KMS-11 (cell line): ENCODE measurements around the gene ASB15.

Experiments
- H2AFZ ChIP-seq: fragments of 200-600 bp; sonication (generic); 2 replicates; pipeline ENCODE4 v1.6.1; 2016; ENCODE audit warnings: antibody characterized with exemption, mixed run types, low read depth
- H3K27ac ChIP-seq: fragments of 200-600 bp; sonication (generic); 2 replicates; pipeline ENCODE4 v1.6.1; 2016; ENCODE audit warnings: mild to moderate bottlenecking, mixed run types
- H3K27me3 ChIP-seq: fragments of 200-600 bp; sonication (generic); 2 replicates; pipeline ENCODE4 v1.6.1; 2017; ENCODE audit warnings: mild to moderate bottlenecking, low read depth, mixed run types, moderate library complexity; ENCODE audit not compliant: insufficient read depth
- H3K36me3 ChIP-seq: fragments of 200-600 bp; sonication (generic); 2 replicates; pipeline ENCODE4 v1.6.1; 2017; ENCODE audit warnings: mild to moderate bottlenecking, mixed run types; ENCODE audit not compliant: insufficient read depth
- H3K4me1 ChIP-seq: fragments of 200-600 bp; sonication (generic); 2 replicates; pipeline ENCODE4 v1.6.1; 2016; ENCODE audit warnings: mild to moderate bottlenecking, low read depth, mixed run types; ENCODE audit not compliant: poor library complexity, severe bottlenecking
- H3K4me2 ChIP-seq: fragments of 200-600 bp; sonication (generic); 2 replicates; pipeline ENCODE4 v1.7.0; 2016; ENCODE audit warnings: mild to moderate bottlenecking, mixed run types
- H3K4me3 ChIP-seq: fragments of 200-600 bp; sonication (generic); IDR thresholded peaks from 2 replicates; pipeline ENCODE4 v1.6.1; 2017; ENCODE audit warnings: low read depth, low read length, mixed read lengths; ENCODE audit not compliant: insufficient read depth
- H3K79me2 ChIP-seq: fragments of 200-600 bp; sonication (generic); 2 replicates; pipeline ENCODE4 v1.6.1; 2016; ENCODE audit warnings: low read depth, mixed run types; ENCODE audit not compliant: insufficient read depth
- H3K9ac ChIP-seq: fragments of 200-600 bp; sonication (generic); 2 replicates; pipeline ENCODE4 v1.6.1; 2016; ENCODE audit warnings: mild to moderate bottlenecking, mixed run types
- H4K20me1 ChIP-seq: fragments of 200-600 bp; sonication (generic); 2 replicates; pipeline ENCODE4 v1.6.1; 2016; ENCODE audit warnings: mild to moderate bottlenecking, mixed run types; ENCODE audit not compliant: insufficient read depth
- TF ChIP-seq, protein P1 (sequence below): fragments of 200-600 bp; sonication (generic); conservative IDR thresholded peaks from 2 replicates; pipeline ENCODE4 v1.6.1; 2017; ENCODE audit warnings: low read depth, mild to moderate bottlenecking, antibody characterized with exemption, low read length, moderate library complexity, mixed read lengths

Gene ASB15

DNA sequence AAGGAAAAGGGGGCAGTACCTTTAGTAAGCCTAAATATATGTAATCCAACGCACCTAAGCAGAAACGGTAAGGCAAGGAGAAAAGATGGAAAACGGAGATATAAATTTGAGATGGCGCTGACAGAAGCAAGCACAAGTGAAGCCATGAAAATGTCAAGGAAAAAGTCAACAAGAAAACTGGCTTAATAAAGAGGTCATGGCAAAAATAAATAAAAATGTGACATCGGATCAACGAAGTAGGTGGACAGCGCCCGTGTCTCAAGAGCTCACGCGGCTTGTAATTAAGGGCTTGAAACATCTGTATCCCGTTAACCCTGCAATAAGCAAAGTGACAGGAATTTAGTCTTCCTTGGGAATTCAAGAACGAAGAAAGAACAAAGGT, 44.6 kb upstream of the ASB15 start:
- H4K20me1 ChIP-seq, result no peaks in the 10 kb centered on the region
- peak overlapping the region; percentile 93 for H2AFZ ChIP-seq
- H3K79me2 ChIP-seq, result peaks cover 42% of the 10 kb centered on the region
- H3K4me2 ChIP-seq, result peak overlapping the region; percentile 96
- H3K9ac ChIP-seq, result peak overlapping the region; percentile 87
- H3K27ac ChIP-seq, result peak overlapping the region; percentile 70
- H3K36me3 ChIP-seq, result no peaks in the 10 kb centered on the region; the same call in 1 of the 2 replicates
- TF ChIP-seq, protein P1, sequence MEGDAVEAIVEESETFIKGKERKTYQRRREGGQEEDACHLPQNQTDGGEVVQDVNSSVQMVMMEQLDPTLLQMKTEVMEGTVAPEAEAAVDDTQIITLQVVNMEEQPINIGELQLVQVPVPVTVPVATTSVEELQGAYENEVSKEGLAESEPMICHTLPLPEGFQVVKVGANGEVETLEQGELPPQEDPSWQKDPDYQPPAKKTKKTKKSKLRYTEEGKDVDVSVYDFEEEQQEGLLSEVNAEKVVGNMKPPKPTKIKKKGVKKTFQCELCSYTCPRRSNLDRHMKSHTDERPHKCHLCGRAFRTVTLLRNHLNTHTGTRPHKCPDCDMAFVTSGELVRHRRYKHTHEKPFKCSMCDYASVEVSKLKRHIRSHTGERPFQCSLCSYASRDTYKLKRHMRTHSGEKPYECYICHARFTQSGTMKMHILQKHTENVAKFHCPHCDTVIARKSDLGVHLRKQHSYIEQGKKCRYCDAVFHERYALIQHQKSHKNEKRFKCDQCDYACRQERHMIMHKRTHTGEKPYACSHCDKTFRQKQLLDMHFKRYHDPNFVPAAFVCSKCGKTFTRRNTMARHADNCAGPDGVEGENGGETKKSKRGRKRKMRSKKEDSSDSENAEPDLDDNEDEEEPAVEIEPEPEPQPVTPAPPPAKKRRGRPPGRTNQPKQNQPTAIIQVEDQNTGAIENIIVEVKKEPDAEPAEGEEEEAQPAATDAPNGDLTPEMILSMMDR, result no peak
- no peak overlapping the region for H3K4me3 ChIP-seq
- no peaks in the 10 kb centered on the region for H3K27me3 ChIP-seq
- H3K4me1 ChIP-seq, result peaks cover 29% of the 10 kb centered on the region

DNA sequence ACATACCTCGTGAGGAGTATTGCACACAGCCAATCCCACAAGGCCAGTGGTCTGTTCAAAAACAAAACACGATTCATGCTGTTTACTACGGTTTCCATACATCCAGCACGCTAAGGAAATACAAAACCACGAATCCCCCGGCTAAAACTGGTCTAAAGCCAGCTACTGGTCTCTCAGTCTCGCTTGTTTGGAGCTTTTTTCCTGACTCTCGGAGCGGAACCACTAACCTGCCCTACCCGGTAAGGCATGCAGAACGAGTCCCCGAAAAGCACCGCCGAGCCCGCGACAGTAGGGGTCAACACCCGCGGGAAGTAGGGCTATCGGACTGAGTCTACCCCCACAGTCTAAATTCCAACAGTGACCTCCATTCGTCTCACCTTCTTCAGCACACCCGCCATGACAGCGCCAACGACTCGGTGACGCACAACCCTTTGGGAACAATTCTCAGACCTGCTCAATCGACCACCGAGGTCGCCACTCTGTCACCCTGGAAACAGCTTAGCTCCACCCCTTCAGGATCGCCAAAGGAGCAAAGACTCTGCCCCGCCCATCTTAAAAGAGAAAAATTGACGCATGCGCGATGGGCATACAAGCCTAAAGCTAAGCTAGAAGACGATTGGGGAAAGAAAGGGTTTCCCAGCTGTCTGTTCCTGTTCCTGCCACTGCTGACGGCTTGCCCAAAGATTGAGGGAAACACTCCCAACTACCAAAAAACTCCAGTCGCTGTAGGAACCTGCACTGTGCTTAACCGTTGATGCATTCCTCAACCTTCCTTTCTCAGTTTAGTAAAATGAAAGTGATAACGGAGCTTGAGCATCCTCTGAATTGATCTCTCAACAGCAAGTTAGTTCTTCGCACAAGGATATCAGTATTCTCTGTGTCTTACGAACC, 44.0 kb upstream of the ASB15 start, which contains the start of gene NDUFA5:
TSS of gene NDUFA5 (minus strand) at position 421 of the 891 bp plus-strand sequence. CDS start at position 398, 23 bp downstream.
- Histone ChIP-seq H3K36me3 (no peaks in the 10 kb centered on the region; the same call in 1 of the 2 replicates), H3K4me1 (peaks cover 29% of the 10 kb centered on the region), H3K27me3 (no peaks in the 10 kb centered on the region), H4K20me1 (no peaks in the 10 kb centered on the region), H3K79me2 (peaks cover 42% of the 10 kb centered on the region), H3K4me3 (no peak within 1 kb of the TSS), H3K9ac (peak within 1 kb of the TSS; percentile 87), H2AFZ (peak within 1 kb of the TSS; percentile 93), H3K27ac (peak within 1 kb of the TSS; percentile 70), H3K4me2 (peak within 1 kb of the TSS; percentile 96)
- TF ChIP-seq, protein P1, result no peak

- H4K20me1 ChIP-seq, result no peaks in the 10 kb centered on the region
- H3K27ac ChIP-seq, result peak overlapping the region; percentile 70
- peak overlapping the region; percentile 87; the same call in 1 of the 2 replicates for H3K9ac ChIP-seq
- H3K27me3 ChIP-seq, result no peaks in the 10 kb centered on the region
- peaks cover 29% of the 10 kb centered on the region for H3K4me1 ChIP-seq
- TF ChIP-seq, protein P1, result no peak
- no peak overlapping the region for H3K4me3 ChIP-seq
- H2AFZ ChIP-seq, result peak overlapping the region; percentile 93
- peak overlapping the region; percentile 81 for H3K4me2 ChIP-seq
- peaks cover 35% of the 10 kb centered on the region for H3K79me2 ChIP-seq
- no peaks in the 10 kb centered on the region; the same call in 1 of the 2 replicates for H3K36me3 ChIP-seq
Measured at GRCh38 chr7:123558289-123558874, 43.2 kb upstream of the ASB15 start.

- no peaks in the 10 kb centered on the region for H3K27me3 ChIP-seq
- H3K4me2 ChIP-seq, result no peak overlapping the region
- H3K27ac ChIP-seq, result no peak overlapping the region
- H4K20me1 ChIP-seq, result no peaks in the 10 kb centered on the region
- TF ChIP-seq, protein P1, result no peak
- no peak overlapping the region for H3K9ac ChIP-seq
- H2AFZ ChIP-seq, result no peak overlapping the region
- H3K79me2 ChIP-seq, result peaks cover 4% of the 10 kb centered on the region; the same call in 1 of the 2 replicates
- H3K4me3 ChIP-seq, result no peak overlapping the region
- no peaks in the 10 kb centered on the region for H3K36me3 ChIP-seq
- peaks cover 6% of the 10 kb centered on the region for H3K4me1 ChIP-seq
Measured at GRCh38 chr7:123562121-123562520, 39.5 kb upstream of the ASB15 start.
